ENCODE results near the gene TMEM74B. TPM values are rescaled to one million over a fixed set of nuclear protein-coding genes. Genes with fewer than 3 reads are reported as not detected.

The TMEM74B gene
- total and polyA plus RNA-seq, 2 of the 8 experiments (the other 6 are each of a cell fraction or from before 2014, with no cell fraction given), result 4.0 to 6.4 TPM

DNA sequence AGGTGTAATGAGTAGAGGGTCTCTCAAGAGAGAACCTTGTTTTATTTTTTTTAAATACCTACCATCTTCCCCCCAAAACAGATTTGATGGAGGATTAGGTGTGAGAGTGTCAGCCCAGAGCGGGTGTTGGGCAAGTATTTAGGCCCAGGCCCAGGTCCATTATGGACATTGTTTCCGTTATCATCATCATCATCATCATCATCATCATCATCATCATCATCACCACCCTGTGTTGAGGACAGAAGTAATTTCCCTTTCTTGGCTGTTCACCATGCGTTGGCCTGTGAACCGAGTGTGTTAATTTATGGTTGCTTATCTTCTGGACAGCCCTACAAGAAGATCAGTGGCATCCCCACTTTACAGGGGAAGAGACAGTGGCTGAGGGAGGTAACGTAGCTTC lies 37.8 kb downstream of the TMEM74B start (continued):
- TF ChIP-seq GABPA (IDR thresholded peaks at IDR 0.05; ENCODE audit: borderline replicate concordance, insufficient read depth, low read length) (no peak), SUZ12 (IDR thresholded peaks at IDR 0.05; ENCODE audit: low read length) (no peak), ATF2 (IDR thresholded peaks at IDR 0.05; ENCODE audit: low read length) (no peak), MAX (IDR thresholded peaks at IDR 0.05) (no peak), PHF8 (conservative IDR thresholded peaks at IDR 0.05; ENCODE audit: low read depth, low read length) (no peak), SRF (IDR thresholded peaks at IDR 0.05; ENCODE audit: low read depth, low read length) (no peak)
